Prostate gland (tissue), 2 donors: ENCODE measurements around the gene FBXL13. TPM values are rescaled to one million over a fixed set of nuclear protein-coding genes. Genes with fewer than 3 reads are reported as not detected.

Source experiments
- DNase-seq: peaks from one replicate; pipeline ENCODE4 v3.0.0-alpha.2; 2019; ENCODE audit warnings: low spot score
- H3K27ac ChIP-seq, 2 donors: fragments of 200-600 bp; sonication (generic); 2 replicates each; pipeline ENCODE4 v1.5.1; 2017 to 2019
- H3K27me3 ChIP-seq: fragments of 200-600 bp; sonication (generic); replicated peaks from 2 replicates; pipeline ENCODE4 v1.5.1; 2019; ENCODE audit not compliant: insufficient read depth
- H3K36me3 ChIP-seq, 2 donors: fragments of 200-600 bp; sonication (generic); 1 replicate in 1 of 2; 2 replicates in 1 of 2; pipeline versions ENCODE4 v1.5.1 to v1.8.1; 2017 to 2019
- H3K4me1 ChIP-seq: fragments of 200-600 bp; sonication (generic); replicated peaks from 2 replicates; pipeline ENCODE4 v1.5.1; 2019
- H3K4me3 ChIP-seq, 2 donors: fragments of 200-600 bp; sonication (generic); 2 replicates each; pipeline ENCODE4 v1.5.1; 2017 to 2019
- H3K9me3 ChIP-seq: fragments of 200-600 bp; sonication (generic); 2 replicates; pipeline ENCODE4 v1.5.1; 2017
- CTCF ChIP-seq, 4 experiments: fragments of 200-600 bp in 2 of 4; fragments of 450-650 bp in 2 of 4; sonication (generic) in 2 of 4; IDR thresholded peaks; 1 replicate in 3 of 4; 2 replicates in 1 of 4; pipeline ENCODE4 v1.5.1; 2016 to 2019; ENCODE audit warnings: antibody characterized with exemption in 4 of 4, mild to moderate bottlenecking in 2 of 4, moderate library complexity in 2 of 4
- POLR2A ChIP-seq: fragments of 450-650 bp; IDR thresholded peaks from one replicate; pipeline ENCODE4 v1.6.1; 2016; ENCODE audit warnings: antibody characterized with exemption, mild to moderate bottlenecking
- POLR2AphosphoS5 ChIP-seq: sonication (generic); formaldehyde crosslinking; IDR thresholded peaks from one replicate; pipeline ENCODE4 v1.6.1; 2017; ENCODE audit warnings: antibody characterized with exemption
- WGBS: methylation state at CpG from one replicate; pipeline ENCODE4 v1.1.5; 2018; 5-methylcytosine and 5-hydroxymethylcytosine counted together
- intact Hi-C: fragments of 100-400 bp; cut with DNase I; formaldehyde crosslinking; loops from one replicate; pipeline ENCODE4 v1.14.2; 2022
- total RNA-seq, 2 donors: library from RNA; depleted of rRNA; stranded (reverse); fragments of >200 nt; gene quantifications; one replicate each; pipeline ENCODE4 v1.1.0, GENCODE V29; 2016

Gene FBXL13
- total RNA-seq, 2 donors from 2014 or later = 2.6 to 5.4 TPM

DNA sequence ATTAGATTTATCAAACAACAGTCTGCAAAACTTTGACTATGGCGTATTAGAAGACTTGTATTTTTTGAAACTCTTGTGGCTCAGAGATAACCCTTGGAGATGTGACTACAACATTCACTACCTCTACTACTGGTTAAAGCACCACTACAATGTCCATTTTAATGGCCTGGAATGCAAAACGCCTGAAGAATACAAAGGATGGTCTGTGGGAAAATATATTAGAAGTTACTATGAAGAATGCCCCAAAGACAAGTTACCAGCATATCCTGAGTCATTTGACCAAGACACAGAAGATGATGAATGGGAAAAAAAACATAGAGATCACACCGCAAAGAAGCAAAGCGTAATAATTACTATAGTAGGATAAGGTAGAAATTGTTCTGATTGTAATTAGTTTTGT, 130.4 kb downstream of the FBXL13 start:
- no peak overlapping the region for H3K4me3 ChIP-seq
- no peak overlapping the region for H3K27ac ChIP-seq
- no peaks in the 10 kb centered on the region for H3K4me1 ChIP-seq
- no peak for TF ChIP-seq CTCF (IDR thresholded peaks at IDR 0.05)
- TF ChIP-seq POLR2AphosphoS5 = no peak
- TF ChIP-seq POLR2A = no peak
- WGBS = 93% methylated on average over 4 of the region's 4 CpGs
- intact Hi-C loops = no loop called here
- H3K36me3 ChIP-seq = no peaks in the 10 kb centered on the region
- no peaks in the 10 kb centered on the region for H3K27me3 ChIP-seq
- no peak for DNase-seq
- no peaks in the 10 kb centered on the region for H3K9me3 ChIP-seq

DNA sequence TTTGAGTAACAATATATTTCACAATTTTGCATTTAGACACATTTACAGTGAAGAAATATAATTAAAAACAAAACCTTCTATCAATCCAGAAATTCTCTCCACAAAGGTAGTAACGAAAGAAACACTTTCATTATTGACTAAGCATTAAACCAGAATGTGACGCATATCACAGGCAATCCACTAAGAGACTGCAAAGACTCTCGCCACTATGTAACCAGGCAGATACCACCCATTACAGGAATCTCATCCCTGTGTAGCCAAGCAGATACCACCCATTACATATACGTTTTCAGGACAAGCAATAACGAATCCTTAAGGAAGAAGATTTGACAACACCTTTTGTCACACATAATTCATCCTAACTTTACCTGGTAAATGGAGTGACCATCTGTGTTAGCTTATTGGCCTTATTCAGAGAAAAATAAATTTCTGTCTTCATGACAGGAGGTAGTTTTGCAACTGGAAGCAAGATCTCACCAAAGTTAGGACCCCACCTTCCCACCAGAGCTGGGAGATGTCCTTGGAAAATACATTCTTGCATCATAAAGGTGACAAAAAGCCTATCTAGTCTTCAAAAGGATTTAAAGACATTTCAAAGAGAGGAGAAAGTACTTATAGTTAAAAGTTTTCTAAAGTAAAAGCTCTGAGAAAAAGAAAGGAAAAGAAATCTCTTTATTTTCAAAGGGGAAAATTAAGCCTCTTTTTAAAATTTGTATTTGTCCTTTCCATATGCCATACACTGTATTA, 131.0 kb downstream of the FBXL13 start:
- intact Hi-C loops = no loop called here
- 89% methylated on average over 5 of the region's 5 CpGs for WGBS
- TF ChIP-seq CTCF (IDR thresholded peaks at IDR 0.05) (no peak), POLR2A (no peak), POLR2AphosphoS5 (no peak)
- no peaks in the 10 kb centered on the region for H3K4me1 ChIP-seq
- H3K27me3 ChIP-seq = no peaks in the 10 kb centered on the region
- H3K36me3 ChIP-seq = no peaks in the 10 kb centered on the region
- DNase-seq = no peak
- H3K27ac ChIP-seq = no peak overlapping the region
- H3K4me3 ChIP-seq = no peak overlapping the region
- H3K9me3 ChIP-seq = no peaks in the 10 kb centered on the region

GRCh38 chr7:102942868-102943267, 131.7 kb downstream of the FBXL13 start:
- intact Hi-C loops = no loop called here
- no peak overlapping the region for H3K4me3 ChIP-seq
- 85% methylated on average over 1 of the region's 1 CpG for WGBS
- no peak for DNase-seq
- no peaks in the 10 kb centered on the region for H3K36me3 ChIP-seq
- no peak overlapping the region for H3K27ac ChIP-seq
- H3K9me3 ChIP-seq = no peaks in the 10 kb centered on the region
- TF ChIP-seq POLR2AphosphoS5 (no peak), POLR2A (no peak), CTCF (IDR thresholded peaks at IDR 0.05) (no peak)
- H3K4me1 ChIP-seq = no peaks in the 10 kb centered on the region
- no peaks in the 10 kb centered on the region for H3K27me3 ChIP-seq

GRCh38 chr7:102942181-102942866, 132.3 kb downstream of the FBXL13 start:
- Histone ChIP-seq H3K27ac (no peak overlapping the region), H3K9me3 (no peaks in the 10 kb centered on the region), H3K4me3 (no peak overlapping the region), H3K27me3 (no peaks in the 10 kb centered on the region), H3K36me3 (no peaks in the 10 kb centered on the region), H3K4me1 (no peaks in the 10 kb centered on the region)
- 38% methylated on average over 4 of the region's 4 CpGs for WGBS
- no peak for DNase-seq
- intact Hi-C loops = no loop called here
- no peak for TF ChIP-seq CTCF (IDR thresholded peaks at IDR 0.05)
- no peak for TF ChIP-seq POLR2A
- TF ChIP-seq POLR2AphosphoS5 = no peak

DNA sequence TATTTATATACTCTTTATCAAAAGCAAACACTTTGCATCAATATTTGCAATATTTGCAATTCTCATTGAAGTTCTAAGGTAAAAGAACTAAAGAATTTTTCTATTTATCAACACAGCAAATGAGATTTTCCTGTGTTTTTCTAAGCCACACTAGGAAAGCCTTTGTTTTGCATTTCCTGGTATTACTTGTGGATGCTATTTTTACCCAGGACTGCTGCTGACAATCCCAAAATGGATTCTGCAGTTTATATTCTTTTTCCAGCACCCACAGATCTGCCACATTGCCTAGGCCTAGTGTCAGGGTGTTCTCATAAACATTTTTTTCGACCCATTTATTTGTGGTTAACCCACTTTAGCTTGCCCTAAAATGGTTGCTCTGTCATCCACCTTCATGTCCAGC, 135.9 kb downstream of the FBXL13 start:
- TF ChIP-seq CTCF (IDR thresholded peaks at IDR 0.05) (no peak), POLR2AphosphoS5 (no peak), POLR2A (no peak)
- H3K9me3 ChIP-seq = no peaks in the 10 kb centered on the region
- DNase-seq = no peak
- H3K27ac ChIP-seq = no peak overlapping the region
- H3K27me3 ChIP-seq = no peaks in the 10 kb centered on the region
- WGBS = 57% methylated on average over 1 of the region's 1 CpG
- no peak overlapping the region for H3K4me3 ChIP-seq
- intact Hi-C loops = loop anchor here (10.0 kb wide), 1 partner anchor 56 kb away; no protein-coding TSS in a partner anchor
- no peaks in the 10 kb centered on the region for H3K36me3 ChIP-seq
- H3K4me1 ChIP-seq = no peaks in the 10 kb centered on the region
